HG03045 (cell line): ENCODE results near the gene PRKG2.

Experiments used
- ATAC-seq: cut with Tn5 transposase; IDR thresholded peaks from one replicate; pipeline ENCODE4 v1.9.1; 2021; ENCODE audit warnings: mild to moderate bottlenecking, moderate library complexity; ENCODE audit not compliant: unreplicated experiment

PRKG2 gene

GRCh38 chr4:81217779-81218178, 2.8 kb upstream of the PRKG2 start:
- ATAC-seq = no peak

- no peak for ATAC-seq
These were observed 909 bp upstream of the PRKG2 start for GRCh38 chr4:81215931-81216330.

- ATAC-seq = no peak
These were observed 710 bp downstream of the PRKG2 start for GRCh38 chr4:81214144-81214880.

GRCh38 chr4:81213671-81214070, 1.4 kb downstream of the PRKG2 start:
- ATAC-seq = no peak

GRCh38 chr4:81211956-81212355, 3.1 kb downstream of the PRKG2 start:
- no peak for ATAC-seq

- ATAC-seq = no peak
These were observed 7.2 kb downstream of the PRKG2 start for GRCh38 chr4:81207828-81208227.

GRCh38 chr4:81205302-81205701, 9.7 kb downstream of the PRKG2 start:
- ATAC-seq = no peak

- no peak for ATAC-seq
These were observed 10.5 kb downstream of the PRKG2 start for GRCh38 chr4:81204571-81204970.

- no peak for ATAC-seq
These were observed 15.2 kb downstream of the PRKG2 start for GRCh38 chr4:81199831-81200230.

GRCh38 chr4:81198609-81199008, 16.4 kb downstream of the PRKG2 start:
- ATAC-seq = no peak

GRCh38 chr4:81197864-81198524, 17.0 kb downstream of the PRKG2 start:
- no peak for ATAC-seq

GRCh38 chr4:81196126-81196650, 18.8 kb downstream of the PRKG2 start:
- ATAC-seq = no peak

- ATAC-seq = no peak
These were observed 19.5 kb downstream of the PRKG2 start for GRCh38 chr4:81195475-81195874.

- ATAC-seq = no peak
These were observed 20.7 kb downstream of the PRKG2 start for GRCh38 chr4:81194286-81194685.

GRCh38 chr4:81180916-81181315, 34.1 kb downstream of the PRKG2 start:
- no peak for ATAC-seq

GRCh38 chr4:81179326-81179725, 35.7 kb downstream of the PRKG2 start:
- ATAC-seq = no peak

GRCh38 chr4:81173213-81173612, 41.8 kb downstream of the PRKG2 start:
- no peak for ATAC-seq

GRCh38 chr4:81166458-81167160, 48.4 kb downstream of the PRKG2 start:
- ATAC-seq = no peak

GRCh38 chr4:81165861-81166430, 49.1 kb downstream of the PRKG2 start:
- ATAC-seq = no peak

- ATAC-seq = no peak
These were observed 50.2 kb downstream of the PRKG2 start for GRCh38 chr4:81164623-81165416.

- ATAC-seq = no peak
These were observed 50.9 kb downstream of the PRKG2 start for GRCh38 chr4:81164126-81164525.
